ENCODE results near the gene SCN5A. TPM values are rescaled to one million over a fixed set of nuclear protein-coding genes. Genes with fewer than 3 reads are reported as not detected.

The SCN5A gene
- total RNA-seq, 1 donor from 2014 or later: not detected

DNA sequence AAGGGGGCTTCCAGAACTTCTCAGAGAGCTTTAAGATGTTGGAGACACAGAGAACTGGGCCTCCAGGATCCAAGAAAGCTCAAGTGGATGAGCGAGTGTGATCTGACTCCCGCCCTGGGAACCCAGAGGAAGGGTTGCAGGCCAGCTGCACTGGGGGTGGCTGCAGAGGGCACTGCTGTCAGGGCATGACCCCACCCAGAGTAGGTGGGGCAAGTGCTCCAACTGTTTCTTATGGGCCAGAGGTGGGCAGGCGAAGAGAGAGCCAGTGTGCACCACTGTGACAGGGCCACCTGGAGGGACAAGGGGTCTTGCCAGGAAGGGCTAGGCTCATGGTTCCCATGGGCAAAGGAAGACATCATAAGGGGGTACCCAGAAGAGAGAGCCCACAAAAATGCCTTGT, 104.6 kb downstream of the SCN5A start:
- intact Hi-C loops (cut with micrococcal nuclease): no loop called here

DNA sequence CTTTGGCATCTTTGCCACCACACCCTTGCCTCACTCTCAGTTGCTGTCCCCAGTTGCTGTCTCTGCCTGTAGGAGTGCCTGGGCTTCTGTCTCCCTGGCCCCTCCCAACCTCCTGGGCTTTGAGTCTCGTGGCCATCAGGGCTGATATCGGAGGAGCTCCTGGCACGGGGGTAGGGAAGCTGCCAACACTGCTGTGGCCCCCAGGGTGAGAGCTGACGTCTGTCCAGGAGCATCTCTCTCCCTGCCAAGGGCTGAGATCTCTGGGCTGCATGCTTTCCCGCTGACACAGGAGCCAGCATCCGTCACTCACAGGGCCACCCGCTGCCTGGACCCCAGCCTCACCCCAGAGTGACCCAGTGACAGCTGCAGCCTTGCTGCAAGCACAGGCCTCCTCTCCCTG, 105.9 kb downstream of the SCN5A start:
- intact Hi-C loops (cut with micrococcal nuclease): no loop called here

DNA sequence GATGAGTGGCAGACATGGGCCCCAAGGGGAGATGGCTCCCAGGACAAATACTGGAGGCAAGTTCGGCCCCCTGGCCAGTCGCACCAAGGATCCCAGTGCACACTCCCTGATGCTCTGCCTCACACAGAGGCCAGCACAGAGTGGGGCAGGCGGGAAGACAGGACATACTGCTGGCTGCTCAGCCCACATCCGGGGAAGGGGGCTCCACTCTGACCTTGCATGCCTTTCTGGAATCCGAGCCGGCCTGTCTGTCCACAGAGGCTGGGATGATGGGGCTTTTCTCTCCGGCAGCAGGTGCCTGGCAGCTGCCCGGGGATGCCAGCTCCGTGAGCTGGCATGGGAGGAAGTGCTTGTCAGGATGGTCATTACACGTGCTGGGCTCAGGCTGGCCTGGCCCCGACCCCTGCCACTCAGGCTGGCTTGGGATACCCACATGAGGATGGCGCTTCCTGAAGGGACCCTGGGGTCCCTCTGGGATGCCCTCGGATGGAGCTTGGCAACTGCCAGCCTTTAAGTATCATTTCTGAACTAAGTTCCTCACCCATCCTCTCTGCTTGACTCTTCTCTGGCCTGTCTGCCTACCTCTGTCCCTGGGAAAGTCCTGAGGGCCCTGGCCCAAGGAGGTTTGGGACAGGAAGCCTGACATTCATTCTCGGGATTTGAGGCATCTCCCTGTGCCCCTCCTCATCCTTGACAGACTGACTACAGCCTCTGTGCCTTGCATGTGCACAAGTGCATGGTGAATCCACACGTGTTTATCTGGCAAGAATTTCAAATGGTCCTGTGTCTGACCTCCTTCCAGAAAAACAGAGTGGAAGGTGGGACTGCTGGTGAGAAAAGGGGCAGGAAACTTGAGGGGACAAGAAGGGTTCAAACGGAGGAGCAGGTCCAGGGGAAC, 106.8 kb downstream of the SCN5A start:
- intact Hi-C loops (cut with micrococcal nuclease): no loop called here

DNA sequence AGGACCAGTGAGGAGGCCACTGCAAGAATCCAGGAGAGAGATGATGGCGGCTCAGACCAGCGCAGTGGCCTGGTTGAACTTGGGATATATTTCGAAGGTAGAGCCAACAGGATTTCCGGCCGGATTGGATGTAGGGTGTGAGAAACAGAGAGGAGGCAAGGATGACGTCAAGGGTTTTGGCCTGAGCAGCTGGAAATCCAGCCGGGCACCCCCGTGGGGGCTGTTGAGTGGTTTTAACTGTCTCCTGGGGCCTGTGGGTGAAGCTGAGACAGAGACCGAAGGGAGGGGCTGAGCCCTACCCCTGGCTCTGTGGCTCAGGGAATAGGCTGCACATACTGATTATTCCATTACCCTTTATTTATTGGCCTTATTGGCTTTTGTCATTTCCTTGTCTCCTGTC, 107.7 kb downstream of the SCN5A start:
- intact Hi-C loops (cut with micrococcal nuclease): no loop called here

DNA sequence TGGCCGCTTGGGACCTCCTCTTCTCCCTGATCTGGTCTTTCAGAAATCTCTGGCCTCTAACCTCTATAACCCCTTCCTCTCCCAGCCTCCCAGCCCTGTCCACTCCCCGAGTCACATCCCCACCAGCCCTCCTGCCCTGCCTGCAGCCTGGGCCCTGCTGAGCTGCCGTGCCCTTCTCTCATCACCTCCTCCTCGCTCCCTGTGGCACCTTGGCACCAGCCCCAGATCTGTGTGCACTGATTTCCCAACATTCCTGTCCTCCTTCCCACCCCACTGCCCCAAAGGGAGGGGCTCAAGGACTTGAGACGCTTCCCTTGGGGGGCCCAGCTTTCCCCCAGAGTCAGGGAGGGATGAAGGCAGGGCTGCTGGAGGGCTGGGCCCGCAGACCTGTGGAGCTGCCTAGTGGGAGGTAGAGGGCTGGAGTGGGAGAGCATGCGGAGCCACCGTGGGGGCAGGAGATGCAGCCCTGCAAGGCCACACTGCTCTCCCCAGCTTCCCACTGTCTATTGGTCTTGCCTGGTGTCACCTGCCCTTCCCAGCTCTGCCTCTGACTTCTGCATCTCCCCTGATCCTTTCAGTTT, 110.6 kb downstream of the SCN5A start:
- intact Hi-C loops (cut with micrococcal nuclease): no loop called here

DNA sequence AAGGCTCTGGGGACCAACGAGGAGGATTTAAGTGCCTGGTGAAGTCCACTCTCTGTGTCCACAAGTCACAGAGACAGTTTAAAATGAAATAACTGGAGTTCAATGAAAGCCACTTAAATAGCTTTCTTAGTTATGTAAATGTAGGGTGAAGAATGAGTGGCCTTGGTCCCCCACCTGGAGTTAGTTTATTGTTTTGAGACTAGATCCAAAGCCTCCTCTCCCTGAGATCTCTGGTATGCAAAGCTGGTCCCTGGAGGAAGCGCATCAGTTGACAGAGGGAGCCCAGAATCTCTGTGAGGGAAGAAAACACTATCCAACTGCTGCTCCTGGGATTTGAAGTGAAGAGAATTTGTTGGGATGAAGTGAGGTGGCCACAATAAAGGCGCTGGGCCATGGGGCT, 112.8 kb downstream of the SCN5A start:
- intact Hi-C loops (cut with micrococcal nuclease): no loop called here

DNA sequence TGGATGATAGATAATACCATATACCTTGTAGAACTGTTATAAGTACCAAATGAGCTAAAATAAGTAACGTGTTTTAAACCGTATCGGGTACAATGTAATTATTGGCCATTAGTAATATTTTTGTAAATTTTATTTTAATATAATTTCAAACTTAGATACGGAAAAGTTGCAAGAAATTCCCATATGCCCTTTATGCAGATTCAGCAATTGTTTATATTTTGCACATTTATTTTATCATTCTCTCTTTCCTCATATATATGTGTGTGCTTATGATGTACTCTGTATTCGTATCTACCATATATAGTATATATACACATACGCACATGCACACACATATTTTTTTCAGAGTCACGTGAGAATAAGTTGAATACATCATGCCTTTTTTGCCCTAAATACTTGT, 114.9 kb downstream of the SCN5A start:
- intact Hi-C loops (cut with micrococcal nuclease): no loop called here

DNA sequence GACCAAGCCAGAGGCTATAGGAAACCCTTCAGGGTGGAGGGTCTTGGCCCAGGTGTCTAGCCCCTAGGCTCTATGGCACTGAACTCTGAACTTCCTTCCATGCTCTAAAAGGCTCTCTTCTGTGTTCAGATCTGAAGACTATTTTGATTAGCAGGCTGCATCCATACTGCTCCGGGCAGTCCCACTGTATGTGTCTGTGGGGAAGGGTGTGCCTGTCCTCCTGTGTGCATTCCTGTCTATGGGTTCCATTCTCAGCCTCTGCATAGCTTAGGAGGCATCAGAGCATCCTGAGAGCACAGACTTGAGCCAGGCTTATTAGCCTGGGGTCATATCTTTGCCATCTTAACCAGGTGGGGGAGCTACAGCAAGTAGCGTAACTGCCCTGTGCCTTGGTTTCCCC, 115.3 kb downstream of the SCN5A start:
- intact Hi-C loops (cut with micrococcal nuclease): no loop called here

DNA sequence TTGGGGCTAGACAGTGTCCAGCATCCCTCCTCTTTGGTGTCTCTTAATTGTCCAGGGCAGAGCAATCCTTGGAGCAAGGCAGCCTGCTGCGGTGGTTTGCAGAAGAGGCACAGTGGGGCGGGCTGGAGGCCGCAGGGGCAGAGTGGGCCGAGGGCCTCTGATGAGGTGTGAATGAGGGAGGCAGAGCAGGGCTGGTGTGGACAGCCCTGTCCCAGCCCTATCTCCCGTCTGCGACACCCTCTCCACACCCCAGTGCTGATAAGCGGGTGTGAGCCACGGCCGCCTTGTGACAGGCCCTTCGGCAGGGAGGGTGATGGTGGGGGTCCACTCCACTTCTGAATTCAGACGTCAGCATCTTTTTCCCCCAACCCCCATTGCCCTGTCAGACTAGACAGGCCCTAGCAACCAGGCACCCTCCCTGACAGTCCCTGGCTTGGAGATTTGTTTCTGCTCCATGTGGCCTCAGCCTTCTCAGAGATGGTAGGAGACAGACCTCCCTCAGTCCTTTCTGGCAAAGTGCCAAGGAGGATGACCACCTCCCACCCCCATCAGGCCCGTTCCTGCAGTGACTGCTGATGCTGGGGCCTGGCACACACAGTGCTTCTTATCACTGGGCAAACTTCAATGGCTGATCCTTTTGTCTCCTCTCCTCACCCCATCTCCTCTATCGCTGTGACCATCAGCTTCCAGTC, 116.1 kb downstream of the SCN5A start:
- intact Hi-C loops (cut with micrococcal nuclease): no loop called here

DNA sequence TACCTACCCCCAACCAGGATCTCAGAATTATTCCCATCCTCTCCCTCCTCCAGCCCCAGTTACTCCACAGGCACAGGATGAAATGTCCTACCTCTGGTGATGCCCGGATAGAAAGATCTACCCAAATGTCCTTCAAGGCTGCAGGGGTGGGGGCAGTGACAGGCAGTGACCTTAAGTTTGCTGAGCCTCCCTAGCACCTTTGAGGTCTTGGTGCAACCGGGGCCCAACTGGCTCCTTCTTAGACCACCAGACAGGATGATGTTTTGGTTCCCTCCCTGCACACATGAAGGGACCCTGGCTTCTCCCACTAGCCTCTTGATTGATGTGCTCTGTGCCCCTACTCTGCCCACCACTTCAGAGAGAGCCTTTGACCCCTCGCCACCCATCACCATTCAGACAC, 117.0 kb downstream of the SCN5A start:
- intact Hi-C loops (cut with micrococcal nuclease): no loop called here

DNA sequence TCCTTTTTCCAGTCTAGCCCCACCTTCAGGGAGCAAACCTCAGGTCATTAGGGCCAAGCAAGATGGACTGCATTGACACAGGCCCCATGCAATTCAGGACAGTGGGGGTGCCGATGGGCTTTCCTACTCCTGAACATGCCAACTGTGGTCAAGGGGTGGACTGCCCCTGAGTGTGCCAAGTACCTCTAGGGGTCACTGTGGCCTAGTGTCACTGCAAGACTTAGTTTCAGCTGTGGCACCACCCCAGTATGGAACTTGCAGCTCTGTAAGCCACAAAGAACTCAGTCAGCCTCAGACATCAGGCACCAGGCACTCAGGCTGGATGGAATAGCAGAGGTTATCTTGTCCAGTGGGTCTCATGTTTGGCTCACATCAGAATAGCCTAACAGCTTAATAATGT, 121.0 kb downstream of the SCN5A start:
- intact Hi-C loops (cut with micrococcal nuclease): no loop called here

DNA sequence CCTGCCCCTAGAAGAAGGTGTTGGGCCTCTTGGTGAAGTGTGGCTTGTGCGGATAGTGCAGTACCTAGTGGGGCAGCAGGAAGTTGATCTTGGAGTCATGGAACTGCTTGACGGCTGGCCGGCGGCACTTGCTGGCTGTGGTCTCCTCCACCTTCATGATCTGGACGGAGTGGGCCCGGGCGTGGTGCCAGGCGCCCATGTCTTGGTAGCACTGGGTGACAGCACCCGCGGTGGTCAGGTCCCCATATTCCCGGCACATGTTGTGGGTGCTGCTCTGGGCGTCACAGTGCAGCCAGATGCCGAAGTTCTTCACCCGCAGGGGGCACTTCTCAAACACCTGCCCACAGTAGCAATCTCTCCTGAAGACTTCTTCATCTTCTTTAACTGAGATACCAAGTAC, 122.7 kb downstream of the SCN5A start:
- intact Hi-C loops (cut with micrococcal nuclease): no loop called here

DNA sequence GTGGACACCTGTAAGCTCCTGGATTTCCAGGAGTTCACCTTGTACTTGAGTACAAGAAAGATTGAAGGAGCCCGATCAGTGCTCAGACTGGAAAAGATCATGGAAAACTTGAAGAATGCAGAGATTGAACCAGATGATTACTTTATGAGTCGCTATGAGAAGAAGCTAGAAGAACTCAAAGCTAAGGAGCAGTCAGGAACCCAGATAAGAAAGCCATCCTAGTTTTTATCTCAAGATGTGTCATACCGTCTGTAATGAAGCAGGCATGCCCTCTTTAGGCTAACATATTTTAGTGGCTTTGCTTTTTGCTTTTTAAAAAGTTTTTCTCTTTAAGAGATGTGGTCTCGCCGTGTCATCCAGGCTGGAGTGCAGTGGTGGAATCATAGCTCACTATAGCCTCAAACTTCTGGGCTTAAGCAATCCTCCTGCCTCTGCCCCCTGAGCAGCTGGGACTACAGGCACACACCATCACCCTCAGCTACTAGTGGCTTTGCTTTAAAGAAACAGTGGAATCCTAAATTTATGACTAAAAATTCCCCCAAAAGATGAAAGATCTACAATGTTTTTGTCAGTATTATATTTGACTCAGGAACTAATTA, 125.2 kb downstream of the SCN5A start:
- intact Hi-C loops (cut with micrococcal nuclease): no loop called here

DNA sequence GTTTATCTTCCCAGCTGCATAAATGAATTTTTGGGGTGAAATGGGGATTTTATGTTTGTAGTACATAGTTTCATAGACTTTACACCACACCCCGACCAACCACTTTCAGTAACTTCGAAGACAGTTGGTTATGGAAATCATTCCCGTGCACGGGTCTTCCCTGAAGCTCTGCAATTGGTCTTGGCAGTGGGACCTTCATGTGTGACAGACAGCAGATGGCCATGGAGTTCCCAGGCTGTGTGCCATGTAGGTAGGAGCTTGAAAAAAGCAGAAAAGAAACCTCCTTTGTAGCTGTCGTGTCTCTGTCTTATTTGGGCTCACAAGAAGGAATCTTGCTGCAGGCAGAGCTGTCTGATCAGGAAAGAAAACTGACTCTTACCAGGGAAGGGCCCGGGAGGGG, 127.5 kb downstream of the SCN5A start:
- intact Hi-C loops (cut with micrococcal nuclease): no loop called here

DNA sequence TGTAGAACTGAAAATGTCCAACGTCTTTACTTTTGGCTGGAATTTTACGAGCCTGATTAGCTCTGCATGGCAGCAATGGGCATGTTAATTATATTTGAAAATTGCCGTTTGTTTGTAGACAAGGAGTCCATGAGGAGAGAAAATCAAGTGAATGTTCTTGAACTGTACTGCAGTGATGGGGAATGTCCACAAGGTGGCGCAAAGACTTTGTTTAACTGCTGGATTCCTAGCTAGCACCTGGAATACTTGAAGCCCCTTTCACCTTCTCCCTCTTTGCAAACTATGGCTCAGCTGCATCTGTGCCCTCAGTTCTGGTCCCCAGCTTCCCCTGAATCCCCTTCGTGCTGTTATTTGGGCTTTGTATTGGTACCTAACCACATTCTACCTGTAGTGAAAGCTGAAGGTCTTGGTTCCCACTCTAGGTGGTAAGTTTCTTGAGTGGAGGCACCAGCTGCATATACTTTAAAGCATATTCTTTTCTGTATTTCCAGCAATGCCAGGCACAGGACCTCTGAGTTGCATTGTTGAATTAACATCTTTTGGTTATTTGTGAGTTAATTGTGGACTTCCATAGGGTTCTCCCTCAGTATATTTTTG, 128.0 kb downstream of the SCN5A start:
- intact Hi-C loops (cut with micrococcal nuclease): loop anchor here (1.0 kb wide), 7 partner anchors 25 to 767 kb away; partner anchors contain the start of gene EXOG

DNA sequence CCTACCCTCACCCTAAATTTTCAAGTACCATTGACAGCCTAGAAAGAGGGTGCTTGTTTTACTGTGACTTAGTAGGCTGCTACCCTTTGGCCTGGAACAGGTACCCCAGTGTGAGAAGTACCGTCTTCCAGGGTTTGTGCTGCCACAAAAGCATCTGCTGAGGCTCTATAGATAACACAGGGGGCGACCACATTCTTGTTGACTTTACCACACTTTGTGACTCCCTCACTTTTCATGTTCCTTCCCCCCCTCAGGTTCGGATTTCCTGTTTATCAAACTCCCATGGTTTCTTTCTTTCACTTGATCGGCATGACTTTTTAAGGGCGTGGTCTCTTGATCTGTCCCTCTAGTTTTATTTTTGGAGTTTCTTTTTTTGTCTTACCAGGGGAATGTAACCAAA, 129.8 kb downstream of the SCN5A start:
- intact Hi-C loops (cut with micrococcal nuclease): no loop called here

DNA sequence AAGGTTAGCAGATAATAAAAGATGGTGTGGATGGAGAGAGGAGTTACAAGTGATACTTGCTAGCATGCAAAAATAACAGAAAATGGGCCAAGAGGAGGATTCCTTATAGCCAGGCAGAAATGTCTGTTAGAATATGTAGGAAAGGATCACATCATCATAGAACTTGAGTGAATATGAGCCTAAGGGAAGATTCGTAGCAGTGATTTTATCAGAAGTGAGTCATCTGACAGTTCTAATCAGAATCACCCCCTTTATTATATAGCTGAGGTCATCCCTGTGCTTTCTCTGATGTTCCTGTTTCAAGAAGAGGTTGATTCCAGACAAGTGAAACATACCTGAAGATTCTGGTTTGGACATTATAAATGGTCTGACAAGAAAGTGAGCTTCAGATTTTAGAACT, 130.5 kb downstream of the SCN5A start:
- intact Hi-C loops (cut with micrococcal nuclease): no loop called here

DNA sequence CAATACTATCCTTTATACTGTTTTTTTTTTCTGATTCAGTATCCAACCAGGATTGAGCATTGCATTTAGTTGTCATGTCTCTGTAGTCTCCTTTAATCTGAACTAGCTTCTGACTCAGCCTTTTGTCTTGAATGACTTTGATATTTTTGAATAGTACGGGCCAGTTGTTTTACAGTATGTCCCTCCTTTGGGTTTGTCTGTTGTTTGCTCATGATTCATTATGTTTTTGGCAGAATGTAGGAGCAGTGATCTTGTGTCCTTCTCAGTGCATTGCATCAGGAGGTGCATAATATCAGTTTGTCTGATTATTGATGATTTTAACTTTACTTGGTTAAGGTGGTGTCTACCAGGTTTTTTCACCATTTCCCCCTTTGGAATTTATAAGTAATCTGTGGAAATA, 132.8 kb downstream of the SCN5A start:
- intact Hi-C loops (cut with micrococcal nuclease): no loop called here

DNA sequence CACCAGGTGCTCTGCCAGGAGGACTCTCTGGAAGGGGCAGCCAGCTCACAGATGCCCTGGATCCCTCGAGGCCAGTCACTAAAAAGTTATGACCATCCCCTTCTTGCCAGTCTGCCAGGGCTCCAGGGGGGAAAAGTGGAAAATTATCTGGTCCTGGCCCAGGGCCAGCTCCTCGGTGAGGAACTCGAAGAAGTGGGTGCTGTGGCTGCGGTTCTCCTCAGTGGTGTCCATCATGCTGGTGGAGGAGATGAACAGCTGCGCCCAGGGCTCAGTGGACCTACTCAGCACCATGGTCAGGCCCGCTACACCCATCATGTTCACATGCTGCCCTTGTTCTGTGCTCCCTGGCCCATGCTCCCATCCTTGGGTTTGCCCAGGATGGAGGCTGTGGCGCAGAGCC, 134.1 kb downstream of the SCN5A start:
- intact Hi-C loops (cut with micrococcal nuclease): no loop called here

DNA sequence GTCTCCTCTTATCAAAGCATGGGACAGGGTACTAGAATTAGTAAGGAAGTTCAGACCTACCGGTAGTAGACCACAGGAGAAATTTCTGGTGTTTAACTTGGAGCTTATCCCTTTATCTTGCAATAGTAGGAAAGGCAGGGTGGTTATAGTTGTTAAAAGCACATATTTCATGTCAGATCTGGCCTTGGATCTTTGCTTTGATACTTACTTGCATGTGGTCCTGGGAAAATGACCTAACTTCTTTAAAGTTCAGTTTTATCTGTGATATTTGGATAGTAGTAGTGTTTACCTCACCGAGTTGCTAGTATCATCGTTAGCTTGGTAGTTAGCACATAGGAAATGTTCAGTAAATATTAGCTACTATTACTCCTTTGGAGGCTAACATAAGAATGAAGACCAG, 137.9 kb downstream of the SCN5A start:
- intact Hi-C loops (cut with micrococcal nuclease): no loop called here

DNA sequence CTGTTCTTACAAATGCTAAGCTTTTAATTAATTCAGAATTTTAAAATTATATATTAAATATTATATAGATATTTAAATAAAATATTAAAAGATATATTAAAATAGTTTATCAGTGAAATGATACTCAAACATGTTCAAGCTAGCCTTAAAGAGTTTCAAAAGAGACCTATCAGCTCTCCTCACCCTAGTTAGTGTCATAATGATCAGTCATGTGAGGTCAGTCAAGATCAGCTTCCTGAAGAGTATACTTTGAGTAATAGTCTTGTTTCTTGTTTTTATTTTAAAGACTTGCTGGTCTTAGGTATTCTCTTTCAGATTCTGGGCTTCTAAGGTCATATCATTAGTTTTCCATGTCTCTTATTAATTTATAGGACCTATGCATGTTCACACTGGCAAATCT, 138.9 kb downstream of the SCN5A start:
- intact Hi-C loops (cut with micrococcal nuclease): no loop called here

DNA sequence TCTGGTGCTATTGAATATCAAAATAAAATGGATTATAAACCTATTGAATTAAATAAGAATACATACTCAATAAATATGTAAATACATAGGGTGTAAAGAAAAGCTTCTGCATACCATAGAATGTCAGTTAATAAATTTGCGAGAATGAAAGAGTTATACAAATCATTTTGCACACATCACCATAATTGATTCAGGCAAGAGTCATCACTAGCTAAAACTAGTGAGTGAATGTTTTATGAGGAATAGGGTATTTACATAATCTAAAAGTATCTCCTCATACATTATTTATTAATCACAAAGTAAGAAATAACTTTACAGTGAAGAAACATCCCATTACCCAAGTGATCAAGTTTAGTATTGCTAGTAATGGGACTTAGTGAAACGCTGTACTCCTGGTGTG, 139.8 kb downstream of the SCN5A start:
- intact Hi-C loops (cut with micrococcal nuclease): no loop called here

All from T-helper 1 cell treated with Interleukin-12 subunit alpha and Interleukin-12 subunit beta and Interleukin-4 antibody, amounts not matched to agents 30 ng/mL and 1 ng/mL, for 36 hours (primary cell).